Heart left ventricle (tissue), 16 donors: ENCODE data around the gene ARFRP1. TPM values are rescaled to one million over a fixed set of nuclear protein-coding genes. Genes with fewer than 3 reads are reported as not detected.

Experiments used
- ATAC-seq, 4 donors: fragments of 200-7000 bp; cut with Tn5 transposase; one replicate each; pipeline ENCODE4 v1.9.1; 2020 to 2022; ENCODE audit warnings: moderate library complexity in 4 of 4, mild to moderate bottlenecking in 3 of 4, moderate number of reproducible peaks in 1 of 4
- DNase-seq, 5 donors: peaks; one replicate each; pipeline ENCODE4 v3.0.0-alpha.2; 2020
- H3K27ac ChIP-seq, 12 donors: fragments of 200-600 bp; sonication (generic) in 4 of 12; one replicate each; pipeline versions ENCODE4 v1.5.0 to v1.8.0; 2016 to 2022; ENCODE audit warnings: mild to moderate bottlenecking in 2 of 12
- H3K27me3 ChIP-seq, 9 donors: fragments of 200-600 bp; sonication (generic) in 2 of 9; one replicate each; pipeline versions ENCODE4 v1.5.1 to v1.8.0; 2016 to 2022; ENCODE audit warnings: mild to moderate bottlenecking in 3 of 9
- H3K36me3 ChIP-seq, 9 donors: fragments of 200-600 bp; sonication (generic) in 2 of 9; one replicate each; pipeline versions ENCODE4 v1.5.0 to v1.8.0; 2018 to 2022; ENCODE audit warnings: mild to moderate bottlenecking in 2 of 9
- H3K4me1 ChIP-seq, 12 donors: fragments of 200-600 bp; sonication (generic) in 4 of 12; one replicate each; pipeline versions ENCODE4 v1.5.0 to v1.8.0; 2016 to 2022; ENCODE audit warnings: mild to moderate bottlenecking in 3 of 12
- H3K4me3 ChIP-seq, 12 donors: fragments of 200-600 bp; sonication (generic) in 4 of 12; one replicate each; pipeline versions ENCODE4 v1.5.0 to v1.8.0; 2017 to 2022; ENCODE audit warnings: mild to moderate bottlenecking in 9 of 12, moderate library complexity in 4 of 12
- H3K9me3 ChIP-seq, 12 donors: fragments of 200-600 bp; sonication (generic) in 4 of 12; one replicate each; pipeline versions ENCODE4 v1.5.0 to v1.8.0; 2016 to 2022; ENCODE audit warnings: mild to moderate bottlenecking in 1 of 12
- POLR2A ChIP-seq, 2 donors: fragments of 450-650 bp; IDR thresholded peaks; one replicate each; pipeline ENCODE4 v1.6.1; 2017; ENCODE audit warnings: antibody characterized with exemption in 2 of 2, mild to moderate bottlenecking in 2 of 2, moderate library complexity in 2 of 2
- WGBS, 4 donors: extraction: QIAGEN DNeasy Blood & Tissue Kit in 2 of 4; methylation state at CpG; one replicate each; pipeline versions ENCODE4 v1.1.5 to v1.1.7; 2013 to 2018; 5-methylcytosine and 5-hydroxymethylcytosine counted together
- intact Hi-C, 10 donors: fragments of 100-400 bp; cut with DNase I; formaldehyde crosslinking; loops; one replicate each; pipeline versions ENCODE4 v1.11.1 to v1.14.2; 2022
- polyA plus RNA-seq, 2 donors: library from polyadenylated mRNA; stranded (reverse); fragments of 200-250 nt; gene quantifications; one replicate each; pipeline ENCODE4 v1.2.3, GENCODE V29; 2013
- total RNA-seq, 9 donors: library from RNA; depleted of rRNA in 2 of 9; stranded (reverse); fragments of >200 nt in 2 of 9; fragmentation: NEBNext Ultra II Directional in 3 of 9; extraction: Animal tissue kit (Norgen Biotek cat#: 25700) in 3 of 9; gene quantifications; one replicate each; pipeline versions ENCODE4 v1.1.0 to v1.2.4, GENCODE V29; 2016 to 2023
- TF ChIP-seq, protein P1 (sequence below), 12 donors: fragments of 200-600 bp; sonication (generic) in 4 of 12; IDR thresholded peaks; one replicate each; pipeline versions ENCODE4 v1.5.0 to v1.8.0; 2018 to 2022; ENCODE audit warnings: antibody characterized with exemption in 12 of 12, mild to moderate bottlenecking in 5 of 12
- donor health status: ischemic (EF 13 %, LVEDD 7.1; RV severe dilation, severe dysfunction).
- donor health status: healthy with polysubstance abuse.
- donor health status: DM: no; HTN: yes; CAD: no.
- donor health status: DM: no; HTN: no; CAD: no.
- donor health status: ischemic (EF 25% LVEDD 6.9; RV normal size, moderate dysfunction).
- donor health status: ischemic (EF 25% LVEDD 5.7; RV mildly dilated, moderate dysfunction).
- donor health status: healthy.
- donor health status: DM: yes; HTN: yes; CAD: no.
- donor health status: ischemic (EF 35%, LVEDD 5.7; RV mildly dilated, moderate dysfunction).
- donor health status: nonischemic (EF 11% LVEDD 7.7; RV severe dilation, severe dysfunction).
- donor health status: DM: yes; HTN: yes; CAD: no.
- donor health status: PGD.
- donor health status: ischemic (EF 29% LVEDD 5.4; RV normal size, mild dysfunction).
- donor health status: nonischemic (EF 23%, LVEDD 6.1; RV moderate dilation, normal function).

ARFRP1 gene
- total and polyA plus RNA-seq, 11 donors, result 27.3 to 47.8 (median 35.9) TPM

DNA sequence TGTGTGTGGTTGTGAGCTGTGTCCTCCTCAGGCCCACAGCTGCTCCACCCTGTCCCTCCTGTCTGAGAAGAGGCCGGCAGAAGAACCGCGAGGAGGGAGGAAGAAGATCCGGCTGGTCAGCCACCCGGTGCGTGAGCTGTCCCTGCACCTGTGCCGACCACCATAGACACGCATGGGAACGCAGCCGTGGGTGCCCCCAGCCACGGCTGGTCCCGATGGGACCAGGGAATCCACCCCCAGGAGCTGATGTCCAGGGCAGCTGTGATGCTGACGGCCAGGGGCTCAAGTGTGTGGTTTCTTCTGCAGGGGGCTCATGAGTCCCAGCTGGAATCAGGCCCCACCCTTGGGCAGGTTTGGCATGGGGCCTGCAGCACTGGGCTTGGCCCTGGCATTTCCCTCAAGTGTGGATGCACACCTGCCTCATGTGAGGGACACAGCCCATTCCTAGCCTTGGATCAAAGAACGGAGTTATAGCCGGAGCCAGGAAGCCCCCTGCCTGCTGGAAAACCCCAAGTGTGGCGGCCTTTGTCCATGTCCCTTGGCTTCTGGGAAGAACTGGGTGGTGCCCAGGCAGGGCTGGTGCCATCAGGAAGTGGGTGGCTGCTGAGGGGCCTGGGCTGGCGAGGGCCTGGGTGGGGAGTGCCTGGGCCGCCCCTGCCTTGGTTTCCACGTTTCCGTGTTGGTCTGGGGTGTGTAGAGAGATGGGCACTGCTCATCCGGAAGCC is 15.9 kb downstream of the ARFRP1 start:
- Histone ChIP-seq H3K4me3 (no peak overlapping the region), H3K27ac (peak overlapping the region in 2 of 12 donors; percentile 11 to 61), H3K36me3 (peaks cover 0 to 31% (median 13%) of the 10 kb centered on the region in 9 donors), H3K4me1 (peaks cover 21 to 57% (median 37%) of the 10 kb centered on the region in 12 donors), H3K9me3 (no peaks in the 10 kb centered on the region), H3K27me3 (no peaks in the 10 kb centered on the region)
- ATAC-seq, result no peak
- 83 to 90% (median 87%) methylated on average over 14 to 21 of the region's 21 CpGs for WGBS, 4 donors
- intact Hi-C loops, result loop anchor here in 1 of 10 donors (10.0 kb wide), 1 partner anchor 283 kb away; the partner anchor contains the start of gene SAMD10
- peak in 2 of 5 donors; percentile 20 to 58 for DNase-seq
- TF ChIP-seq, protein P1, sequence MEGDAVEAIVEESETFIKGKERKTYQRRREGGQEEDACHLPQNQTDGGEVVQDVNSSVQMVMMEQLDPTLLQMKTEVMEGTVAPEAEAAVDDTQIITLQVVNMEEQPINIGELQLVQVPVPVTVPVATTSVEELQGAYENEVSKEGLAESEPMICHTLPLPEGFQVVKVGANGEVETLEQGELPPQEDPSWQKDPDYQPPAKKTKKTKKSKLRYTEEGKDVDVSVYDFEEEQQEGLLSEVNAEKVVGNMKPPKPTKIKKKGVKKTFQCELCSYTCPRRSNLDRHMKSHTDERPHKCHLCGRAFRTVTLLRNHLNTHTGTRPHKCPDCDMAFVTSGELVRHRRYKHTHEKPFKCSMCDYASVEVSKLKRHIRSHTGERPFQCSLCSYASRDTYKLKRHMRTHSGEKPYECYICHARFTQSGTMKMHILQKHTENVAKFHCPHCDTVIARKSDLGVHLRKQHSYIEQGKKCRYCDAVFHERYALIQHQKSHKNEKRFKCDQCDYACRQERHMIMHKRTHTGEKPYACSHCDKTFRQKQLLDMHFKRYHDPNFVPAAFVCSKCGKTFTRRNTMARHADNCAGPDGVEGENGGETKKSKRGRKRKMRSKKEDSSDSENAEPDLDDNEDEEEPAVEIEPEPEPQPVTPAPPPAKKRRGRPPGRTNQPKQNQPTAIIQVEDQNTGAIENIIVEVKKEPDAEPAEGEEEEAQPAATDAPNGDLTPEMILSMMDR (IDR thresholded peaks at IDR 0.05), result no peak
- no peak for TF ChIP-seq POLR2A (IDR thresholded peaks at IDR 0.05)

DNA sequence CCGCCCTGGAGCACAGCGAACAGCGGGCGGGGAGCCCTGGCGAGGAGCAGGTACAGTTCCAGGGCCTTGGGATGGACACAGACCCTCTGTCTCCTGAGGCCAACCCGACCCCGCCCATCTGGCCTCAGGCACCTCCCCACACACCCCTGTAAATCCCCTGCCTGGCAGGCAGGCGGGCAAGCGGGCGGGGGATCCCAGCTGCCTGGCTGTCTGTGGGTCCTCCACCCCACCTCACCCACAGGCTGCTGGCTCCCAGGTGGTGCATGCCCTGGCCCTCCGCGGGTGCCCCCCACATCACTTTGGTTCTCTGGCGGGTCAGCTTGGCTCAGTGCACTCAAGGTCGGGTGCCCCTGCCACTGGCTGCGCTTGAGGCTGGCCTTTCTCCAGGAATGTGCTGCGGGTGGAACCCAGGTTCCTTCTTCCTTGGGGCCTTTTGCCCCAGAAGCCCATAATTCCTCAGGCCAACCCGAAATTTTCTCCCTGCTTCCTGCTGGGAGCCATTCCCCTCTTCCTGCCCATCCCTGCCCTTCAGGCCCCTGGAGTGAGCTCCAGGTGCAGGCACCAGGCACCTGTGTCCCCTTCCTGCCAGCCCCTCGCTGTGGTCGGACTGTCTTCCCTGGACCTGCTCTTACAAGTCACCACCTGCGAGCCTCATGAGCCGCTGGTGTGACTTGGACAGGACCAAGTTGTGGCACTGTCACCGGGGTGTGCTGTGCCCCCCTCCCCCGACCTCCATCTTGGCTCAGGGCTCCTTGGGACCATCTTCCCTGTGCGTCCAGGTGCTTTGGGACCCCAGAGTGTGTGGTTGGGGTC is 16.7 kb downstream of the ARFRP1 start:
- 82 to 86% (median 84%) methylated on average over 16 to 24 of the region's 24 CpGs for WGBS, 4 donors
- intact Hi-C loops, result loop anchor here in 1 of 10 donors (10.0 kb wide), 1 partner anchor 284 kb away; the partner anchor contains the start of gene SAMD10
- Histone ChIP-seq H3K9me3 (no peaks in the 10 kb centered on the region), H3K27ac (peak overlapping the region in 1 of 12 donors; percentile 61), H3K4me3 (no peak overlapping the region), H3K27me3 (no peaks in the 10 kb centered on the region), H3K4me1 (peaks cover 21 to 57% (median 36%) of the 10 kb centered on the region in 12 donors), H3K36me3 (peaks cover 0 to 28% (median 13%) of the 10 kb centered on the region in 9 donors)
- ATAC-seq, result no peak
- TF ChIP-seq, protein P1 (IDR thresholded peaks at IDR 0.05), result no peak
- no peak for TF ChIP-seq POLR2A (IDR thresholded peaks at IDR 0.05)
- peak in 1 of 5 donors; percentile 64 for DNase-seq

- Histone ChIP-seq H3K36me3 (peaks cover 0 to 24% (median 11%) of the 10 kb centered on the region in 9 donors), H3K27ac (peak overlapping the region in 1 of 12 donors; percentile 61), H3K4me3 (no peak overlapping the region), H3K9me3 (no peaks in the 10 kb centered on the region), H3K4me1 (peaks cover 19 to 63% (median 37%) of the 10 kb centered on the region in 12 donors), H3K27me3 (no peaks in the 10 kb centered on the region)
- intact Hi-C loops, result loop anchor here in 1 of 10 donors (10.0 kb wide), 1 partner anchor 285 kb away; the partner anchor contains the start of gene SAMD10
- TF ChIP-seq POLR2A (IDR thresholded peaks at IDR 0.05), result no peak
- TF ChIP-seq, protein P1 (IDR thresholded peaks at IDR 0.05), result no peak
- DNase-seq, result peak in 1 of 5 donors; percentile 42
- 91 to 93% (median 92%) methylated on average over 22 to 40 of the region's 40 CpGs for WGBS, 4 donors
- no peak for ATAC-seq
Measured at GRCh38 chr20:63690003-63690897, 17.5 kb downstream of the ARFRP1 start.
